Stimulated activated naive CD4-positive, alpha-beta T cell (primary cell): ENCODE results near the gene RAB11FIP5.
"Not testable (repeated sequence)": the region's sequence is repeated elsewhere in the genome, so short reads cannot be mapped to it uniquely, and the experiment has no call there.

ENCODE experiments used
- DNase-seq, 6 experiments: peaks; one replicate each; lab custom pipeline; 2025; lab: John Stamatoyannopoulos, UW

Gene RAB11FIP5

GRCh38 chr2:73112913-73113854, at the start of gene RAB11FIP5:
TSS of gene RAB11FIP5 (minus strand) at chr2:73112948. CDS start at chr2:73112777, 171 bp downstream.
- DNase-seq: peak; percentile 61 to 80 (median 70)

GRCh38 chr2:73156539-73157124, 43.9 kb upstream of the RAB11FIP5 start:
- DNase-seq: peak in 2 of 6 experiments; percentile 1 to 8

GRCh38 chr2:73142937-73143336, 30.2 kb upstream of the RAB11FIP5 start:
- no peak for DNase-seq

- no peak for DNase-seq
Observed at GRCh38 chr2:73141896-73142295, 29.1 kb upstream of the RAB11FIP5 start.

GRCh38 chr2:73135236-73135635, 22.5 kb upstream of the RAB11FIP5 start:
- no peak for DNase-seq

GRCh38 chr2:73134471-73134870, 21.7 kb upstream of the RAB11FIP5 start:
- DNase-seq: no peak

GRCh38 chr2:73133566-73134197, 20.9 kb upstream of the RAB11FIP5 start:
- no peak for DNase-seq

GRCh38 chr2:73131807-73132206, 19.1 kb upstream of the RAB11FIP5 start:
- no peak for DNase-seq

- no peak for DNase-seq
Observed at GRCh38 chr2:73130790-73131189, 18.0 kb upstream of the RAB11FIP5 start.

- DNase-seq: no peak
Observed at GRCh38 chr2:73128841-73129535, 16.2 kb upstream of the RAB11FIP5 start.

GRCh38 chr2:73122536-73122935, 9.8 kb upstream of the RAB11FIP5 start:
- DNase-seq: no peak

- DNase-seq: not testable (repeated sequence)
Observed at GRCh38 chr2:73119611-73120239, 7.0 kb upstream of the RAB11FIP5 start.

- DNase-seq: no peak
Observed at GRCh38 chr2:73117441-73117840, 4.7 kb upstream of the RAB11FIP5 start.

- no peak for DNase-seq
Observed at GRCh38 chr2:73116182-73116960, 3.6 kb upstream of the RAB11FIP5 start.

- no peak for DNase-seq
Observed at GRCh38 chr2:73114273-73114867, 1.6 kb upstream of the RAB11FIP5 start.

GRCh38 chr2:73112026-73112912, 479 bp downstream of the RAB11FIP5 start:
- DNase-seq: peak in 4 of 6 experiments; percentile 35 to 64 (median 44)

GRCh38 chr2:73111073-73112025, 1.4 kb downstream of the RAB11FIP5 start:
- no peak for DNase-seq
